Mesendoderm (in vitro differentiated cells): ENCODE measurements around the gene ALAS1.

Source experiments
- DNase-seq: peaks from one replicate; pipeline ENCODE4 v3.0.0; 2013
- H2AK5ac ChIP-seq: 2 replicates; pipeline ENCODE4 v1.6.1; 2013; ENCODE audit warnings: low read length, inconsistent platforms
- H2BK120ac ChIP-seq: 2 replicates; pipeline ENCODE4 v1.6.1; 2013; ENCODE audit warnings: low read depth, mild to moderate bottlenecking, low read length, moderate library complexity, mixed read lengths
- H2BK15ac ChIP-seq: replicated peaks from 2 replicates; pipeline ENCODE4 v1.6.1; 2013; ENCODE audit warnings: low read depth, mild to moderate bottlenecking, moderate library complexity
- H2BK5ac ChIP-seq: 2 replicates; pipeline ENCODE4 v1.6.1; 2013; ENCODE audit warnings: low read length, inconsistent platforms
- H3K18ac ChIP-seq: 2 replicates; pipeline ENCODE4 v1.6.1; 2013; ENCODE audit warnings: mild to moderate bottlenecking, low read length, mixed read lengths
- H3K23ac ChIP-seq: one replicate; pipeline ENCODE4 v1.6.1; 2013; ENCODE audit warnings: low read length
- H3K27ac ChIP-seq: 2 replicates; pipeline ENCODE4 v1.5.1; 2013; ENCODE audit warnings: low read depth, mild to moderate bottlenecking, inconsistent platforms, low read length, moderate library complexity
- H3K27me3 ChIP-seq: 2 replicates; pipeline ENCODE4 v1.6.1; 2013; ENCODE audit warnings: low read length, control low read depth, mild to moderate bottlenecking, inconsistent platforms; ENCODE audit not compliant: insufficient read depth, poor library complexity
- H3K36me3 ChIP-seq: 2 replicates; pipeline ENCODE4 v1.6.1; 2013; ENCODE audit warnings: low read length, inconsistent platforms; ENCODE audit not compliant: control insufficient read depth, insufficient read depth
- H3K4ac ChIP-seq: one replicate; pipeline ENCODE4 v1.6.1; 2013; ENCODE audit warnings: low read depth, mild to moderate bottlenecking, low read length, moderate library complexity
- H3K4me1 ChIP-seq: 2 replicates; pipeline ENCODE4 v1.6.1; 2013; ENCODE audit warnings: low read depth, low read length, inconsistent platforms; ENCODE audit not compliant: control insufficient read depth
- H3K4me2 ChIP-seq: 2 replicates; pipeline ENCODE4 v1.6.1; 2013; ENCODE audit warnings: low read length
- H3K4me3 ChIP-seq: 2 replicates; pipeline ENCODE4 v1.5.1; 2013; ENCODE audit warnings: mild to moderate bottlenecking, low read length
- H3K56ac ChIP-seq: one replicate; pipeline ENCODE4 v1.6.1; 2013; ENCODE audit warnings: low read length
- H3K79me1 ChIP-seq: 2 replicates; pipeline ENCODE4 v1.6.1; 2013; ENCODE audit warnings: low read length, inconsistent platforms
- H3K79me2 ChIP-seq: 2 replicates; pipeline ENCODE4 v1.6.1; 2013; ENCODE audit warnings: mild to moderate bottlenecking, low read length; ENCODE audit not compliant: control insufficient read depth, insufficient read depth
- H3K9ac ChIP-seq: 2 replicates; pipeline ENCODE4 v1.6.1; 2013; ENCODE audit warnings: low read length, inconsistent platforms
- H4K5ac ChIP-seq: one replicate; pipeline ENCODE4 v1.6.1; 2013; ENCODE audit warnings: low read length
- H4K8ac ChIP-seq: one replicate; pipeline ENCODE4 v1.6.1; 2013; ENCODE audit warnings: low read depth, mild to moderate bottlenecking, control low read depth, low read length, moderate library complexity
- WGBS: extraction: QIAGEN DNeasy Blood & Tissue Kit; methylation state at CpG from one replicate; pipeline ENCODE4 v1.1.7; 2013; ENCODE audit warnings: low lambda C conversion rate, missing lambda C conversion rate; ENCODE audit not compliant: insufficient coverage; ENCODE audit errors: extremely low coverage; 5-methylcytosine and 5-hydroxymethylcytosine counted together

Gene ALAS1

GRCh38 chr3:52220380-52221026, 22.5 kb downstream of the ALAS1 start:
- Histone ChIP-seq H2AK5ac (no peak overlapping the region), H3K23ac (no peak overlapping the region), H3K36me3 (no peaks in the 10 kb centered on the region), H3K79me1 (no peaks in the 10 kb centered on the region), H3K18ac (no peak overlapping the region), H3K27ac (no peak overlapping the region), H2BK15ac (no peak overlapping the region), H3K79me2 (no peaks in the 10 kb centered on the region), H4K5ac (no peak overlapping the region), H3K4me1 (no peaks in the 10 kb centered on the region), H2BK120ac (no peak overlapping the region), H3K4ac (no peak overlapping the region), H4K8ac (no peak overlapping the region), H3K4me2 (no peak overlapping the region), H3K27me3 (no peaks in the 10 kb centered on the region), H3K4me3 (no peak overlapping the region), H3K56ac (peak overlapping the region; percentile 17), H2BK5ac (no peak overlapping the region), H3K9ac (no peak overlapping the region)
- DNase-seq, result peak; percentile 75
- no CpG with 5 or more reads among the region's 9 CpGs for WGBS

GRCh38 chr3:52221141-52221562, 23.2 kb downstream of the ALAS1 start:
- Histone ChIP-seq H4K8ac (no peak overlapping the region), H3K4me2 (no peak overlapping the region), H3K56ac (no peak overlapping the region), H3K4me3 (no peak overlapping the region), H2BK120ac (no peak overlapping the region), H3K23ac (no peak overlapping the region), H3K27me3 (no peaks in the 10 kb centered on the region), H3K79me1 (no peaks in the 10 kb centered on the region), H3K9ac (no peak overlapping the region), H3K36me3 (no peaks in the 10 kb centered on the region), H3K79me2 (no peaks in the 10 kb centered on the region), H3K4me1 (no peaks in the 10 kb centered on the region), H3K4ac (no peak overlapping the region), H3K18ac (no peak overlapping the region), H2AK5ac (no peak overlapping the region), H4K5ac (no peak overlapping the region), H2BK15ac (no peak overlapping the region), H2BK5ac (no peak overlapping the region), H3K27ac (no peak overlapping the region)
- WGBS, result no CpG with 5 or more reads among the region's 27 CpGs
- DNase-seq, result no peak

- Histone ChIP-seq H3K27ac (no peak overlapping the region), H3K4ac (no peak overlapping the region), H3K4me2 (no peak overlapping the region), H3K9ac (no peak overlapping the region), H3K27me3 (no peaks in the 10 kb centered on the region), H3K56ac (no peak overlapping the region), H2BK5ac (no peak overlapping the region), H2BK15ac (no peak overlapping the region), H3K18ac (no peak overlapping the region), H3K23ac (no peak overlapping the region), H3K4me3 (no peak overlapping the region), H2AK5ac (no peak overlapping the region), H3K36me3 (no peaks in the 10 kb centered on the region), H3K79me2 (no peaks in the 10 kb centered on the region), H2BK120ac (no peak overlapping the region), H4K5ac (no peak overlapping the region), H3K79me1 (no peaks in the 10 kb centered on the region), H4K8ac (no peak overlapping the region), H3K4me1 (no peaks in the 10 kb centered on the region)
- DNase-seq, result no peak
- WGBS, result no CpG with 5 or more reads among the region's 34 CpGs
Observed at GRCh38 chr3:52221563-52222318, 23.8 kb downstream of the ALAS1 start.

GRCh38 chr3:52222319-52223221, 24.6 kb downstream of the ALAS1 start:
- H3K18ac ChIP-seq, result no peak overlapping the region
- no peak overlapping the region for H3K23ac ChIP-seq
- H3K27ac ChIP-seq, result no peak overlapping the region
- no peaks in the 10 kb centered on the region for H3K79me2 ChIP-seq
- H3K36me3 ChIP-seq, result no peaks in the 10 kb centered on the region
- H3K56ac ChIP-seq, result no peak overlapping the region
- no peak overlapping the region for H2BK120ac ChIP-seq
- no peak overlapping the region for H2AK5ac ChIP-seq
- no peaks in the 10 kb centered on the region for H3K27me3 ChIP-seq
- H3K4me1 ChIP-seq, result no peaks in the 10 kb centered on the region
- no peaks in the 10 kb centered on the region for H3K79me1 ChIP-seq
- no peak overlapping the region for H3K9ac ChIP-seq
- H3K4me2 ChIP-seq, result no peak overlapping the region
- no peak overlapping the region for H3K4ac ChIP-seq
- WGBS, result no CpG with 5 or more reads among the region's 41 CpGs
- no peak overlapping the region for H3K4me3 ChIP-seq
- H2BK15ac ChIP-seq, result no peak overlapping the region
- DNase-seq, result no peak
- H4K5ac ChIP-seq, result no peak overlapping the region
- H2BK5ac ChIP-seq, result no peak overlapping the region
- H4K8ac ChIP-seq, result no peak overlapping the region

GRCh38 chr3:52223449-52224408, 25.8 kb downstream of the ALAS1 start:
- H3K23ac ChIP-seq, result no peak overlapping the region
- DNase-seq, result no peak
- H3K36me3 ChIP-seq, result no peaks in the 10 kb centered on the region
- H3K4me3 ChIP-seq, result no peak overlapping the region
- no peak overlapping the region for H2BK120ac ChIP-seq
- H3K4ac ChIP-seq, result no peak overlapping the region
- no peak overlapping the region for H3K4me2 ChIP-seq
- no peaks in the 10 kb centered on the region for H3K4me1 ChIP-seq
- H3K18ac ChIP-seq, result no peak overlapping the region
- H3K27me3 ChIP-seq, result no peaks in the 10 kb centered on the region
- H4K5ac ChIP-seq, result no peak overlapping the region
- no peak overlapping the region for H3K56ac ChIP-seq
- H3K9ac ChIP-seq, result no peak overlapping the region
- H3K27ac ChIP-seq, result no peak overlapping the region
- no CpG with 5 or more reads among the region's 32 CpGs for WGBS
- H2AK5ac ChIP-seq, result no peak overlapping the region
- no peak overlapping the region for H2BK5ac ChIP-seq
- no peaks in the 10 kb centered on the region for H3K79me2 ChIP-seq
- H3K79me1 ChIP-seq, result no peaks in the 10 kb centered on the region
- H4K8ac ChIP-seq, result no peak overlapping the region
- no peak overlapping the region for H2BK15ac ChIP-seq
